HG03175 (cell line): Measurements from ENCODE around the gene TIGIT.
"Not testable (repeated sequence)": the region's sequence is repeated elsewhere in the genome, so short reads cannot be mapped to it uniquely, and the experiment has no call there.

Experiments used
- ATAC-seq: cut with Tn5 transposase; IDR thresholded peaks from one replicate; pipeline ENCODE4 v1.9.1; 2021; ENCODE audit warnings: mild to moderate bottlenecking, moderate library complexity; ENCODE audit not compliant: unreplicated experiment

TIGIT gene

GRCh38 chr3:114293838-114294535, at the start of gene TIGIT:
Gene TIGIT, plus strand, starts transcription at chr3:114294028. Its CDS starts 34 bp downstream, at chr3:114294062.
- no peak for ATAC-seq

GRCh38 chr3:114252954-114253353, 40.9 kb upstream of the TIGIT start:
- no peak for ATAC-seq

- ATAC-seq: no peak
These were observed 40.3 kb upstream of the TIGIT start for GRCh38 chr3:114253505-114253904.

GRCh38 chr3:114259566-114259965, 34.3 kb upstream of the TIGIT start:
- no peak for ATAC-seq

DNA sequence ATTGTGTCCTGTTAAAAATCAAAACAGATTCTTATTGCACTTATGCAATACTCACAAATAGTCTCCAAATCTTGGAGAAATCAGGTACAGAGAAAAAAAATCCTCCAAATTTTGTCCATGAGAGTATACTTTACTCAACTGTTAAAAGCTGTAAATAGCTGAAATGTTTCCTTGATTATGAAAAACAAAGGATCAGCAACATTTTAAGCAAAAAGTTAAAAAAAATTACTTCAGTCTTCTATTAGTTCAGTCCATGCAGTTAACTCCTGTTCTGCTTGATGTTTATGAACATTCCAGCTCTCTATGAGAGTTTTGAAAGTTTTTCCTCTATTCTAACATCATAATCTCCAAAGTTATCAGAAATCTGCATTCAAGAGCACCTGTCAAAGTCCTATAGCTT, 33.7 kb upstream of the TIGIT start:
- ATAC-seq: no peak

DNA sequence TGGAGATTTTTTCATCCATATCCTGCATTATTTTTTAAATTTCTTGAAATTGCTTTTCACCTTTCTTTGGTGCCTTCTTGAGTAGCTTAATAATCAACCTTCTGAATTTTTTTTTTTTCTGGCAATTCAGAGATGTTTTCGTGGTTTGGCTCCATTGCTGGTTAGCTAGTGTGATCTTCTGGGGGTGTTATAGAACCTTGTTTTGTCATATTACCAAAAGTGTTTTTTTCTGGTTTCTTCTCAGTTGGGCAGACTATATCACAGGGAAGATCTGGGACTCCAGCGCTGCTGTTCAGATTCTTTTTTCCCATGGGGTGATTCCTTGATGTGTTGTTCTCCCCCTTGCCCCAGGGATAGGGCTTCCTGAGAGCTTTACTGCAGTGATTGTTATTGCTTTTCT, 23.8 kb upstream of the TIGIT start:
- no peak for ATAC-seq

GRCh38 chr3:114272271-114272670, 21.6 kb upstream of the TIGIT start:
- no peak for ATAC-seq

GRCh38 chr3:114274929-114275328, 18.9 kb upstream of the TIGIT start:
- ATAC-seq: no peak

DNA sequence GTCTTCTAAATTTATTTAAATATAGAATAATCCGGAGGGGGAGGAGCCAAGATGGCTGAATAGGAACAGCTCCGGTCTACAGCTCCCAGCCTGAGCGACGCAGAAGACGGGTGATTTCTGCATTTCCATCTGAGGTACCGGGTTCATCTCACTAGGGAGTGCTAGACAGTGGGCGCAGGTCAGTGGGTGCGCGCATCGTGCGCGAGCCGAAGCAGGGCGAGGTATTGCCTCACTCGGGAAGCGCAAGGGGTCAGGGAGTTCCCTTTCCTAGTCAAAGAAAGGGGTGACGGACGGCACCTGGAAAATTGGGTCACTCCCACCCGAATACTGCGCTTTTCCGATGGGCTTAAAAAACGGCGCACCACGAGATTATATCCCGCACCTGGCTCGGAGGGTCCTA, 17.0 kb upstream of the TIGIT start:
- not testable (repeated sequence) for ATAC-seq

DNA sequence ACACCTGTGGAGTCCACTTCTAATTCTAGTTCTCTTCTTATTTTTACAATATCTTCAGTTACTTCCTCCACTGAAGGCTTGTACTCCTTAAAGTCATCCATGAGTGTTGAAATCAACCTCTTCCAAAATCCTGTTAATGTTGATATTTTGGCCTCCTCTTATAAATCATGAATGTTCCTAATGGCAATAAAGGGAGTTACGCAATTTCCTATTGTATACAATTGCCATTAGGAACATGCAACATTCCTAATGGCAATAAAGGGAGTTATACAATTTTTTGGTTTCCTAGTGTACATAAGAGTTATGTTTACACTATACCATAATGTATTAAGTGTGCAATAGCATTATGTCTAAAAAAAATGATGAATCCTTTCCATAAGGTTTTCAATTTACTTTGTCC, 9.2 kb upstream of the TIGIT start:
- no peak for ATAC-seq

DNA sequence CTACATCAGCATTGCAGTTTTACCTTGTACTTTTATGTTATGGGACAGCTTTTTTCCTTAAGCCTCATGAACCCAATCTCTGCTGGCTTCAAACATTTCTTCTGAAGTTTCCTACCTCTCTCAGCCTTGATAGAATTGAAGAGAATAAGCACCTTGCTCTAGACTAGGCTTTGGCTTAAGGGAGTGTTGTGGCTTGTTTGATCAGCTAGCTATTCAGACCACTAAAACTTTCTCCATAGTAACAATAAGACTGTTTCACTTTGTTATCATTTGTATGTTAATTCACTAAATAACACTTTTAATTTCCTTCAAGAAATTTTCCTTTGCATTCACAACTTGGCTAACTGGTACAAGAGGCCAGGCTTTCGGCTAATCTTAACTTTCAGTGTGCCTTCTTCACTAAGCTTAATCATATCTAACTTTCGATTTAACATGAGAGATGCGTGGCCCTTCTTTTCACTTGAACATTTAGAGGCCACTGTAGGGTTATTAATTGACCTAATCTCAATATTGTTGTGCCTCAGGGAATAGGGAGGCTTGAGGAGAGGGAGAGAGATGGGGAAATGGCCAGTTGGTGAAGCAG, 8.1 kb upstream of the TIGIT start:
- ATAC-seq: peak; percentile 56

DNA sequence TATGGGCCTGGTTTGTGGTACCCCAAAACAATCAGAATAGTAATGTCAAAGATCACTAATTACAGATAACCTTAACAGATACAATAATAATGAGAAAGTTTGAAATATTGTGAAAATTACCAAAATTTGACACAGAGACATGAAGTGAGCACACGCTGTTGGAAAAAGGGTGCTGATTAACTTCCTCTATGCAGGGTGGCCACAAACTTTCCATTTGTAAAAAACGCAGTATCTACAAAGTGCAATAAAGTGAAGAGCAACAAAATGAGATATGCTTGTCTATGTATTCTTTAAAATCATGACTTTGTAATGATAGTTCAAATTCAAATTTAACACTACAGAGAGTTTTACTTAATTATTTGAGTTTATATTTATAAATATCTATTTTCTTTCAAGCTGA, 7.6 kb upstream of the TIGIT start:
- ATAC-seq: no peak

GRCh38 chr3:114290911-114291901, 2.6 kb upstream of the TIGIT start:
- peak; percentile 83 for ATAC-seq

DNA sequence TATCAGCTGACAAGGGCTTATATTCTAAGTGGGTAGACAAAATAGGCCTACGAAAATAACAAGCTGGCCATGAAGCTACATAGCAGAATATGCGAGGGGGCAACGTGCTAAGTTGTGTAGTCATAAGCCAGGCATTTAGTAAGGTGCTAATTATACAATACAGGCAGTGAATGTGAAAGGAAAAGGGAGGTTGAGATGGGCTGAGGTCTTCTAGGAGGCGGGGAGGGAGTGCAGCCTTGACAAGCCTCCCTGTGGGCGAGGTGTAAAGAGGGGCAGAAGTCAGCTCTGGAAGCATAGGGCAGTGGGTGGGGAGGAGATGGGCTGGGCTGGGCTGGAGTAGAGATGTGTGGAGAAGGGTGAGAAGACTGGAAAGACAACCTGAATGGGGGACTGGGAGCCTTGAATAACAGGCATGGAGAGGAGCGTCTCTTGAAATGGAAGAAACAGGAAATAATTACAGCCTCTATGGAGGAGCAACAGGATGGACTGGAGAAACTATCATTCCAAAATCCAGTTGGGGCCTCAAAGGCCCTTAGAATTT, 1.2 kb downstream of the TIGIT start:
- no peak for ATAC-seq

DNA sequence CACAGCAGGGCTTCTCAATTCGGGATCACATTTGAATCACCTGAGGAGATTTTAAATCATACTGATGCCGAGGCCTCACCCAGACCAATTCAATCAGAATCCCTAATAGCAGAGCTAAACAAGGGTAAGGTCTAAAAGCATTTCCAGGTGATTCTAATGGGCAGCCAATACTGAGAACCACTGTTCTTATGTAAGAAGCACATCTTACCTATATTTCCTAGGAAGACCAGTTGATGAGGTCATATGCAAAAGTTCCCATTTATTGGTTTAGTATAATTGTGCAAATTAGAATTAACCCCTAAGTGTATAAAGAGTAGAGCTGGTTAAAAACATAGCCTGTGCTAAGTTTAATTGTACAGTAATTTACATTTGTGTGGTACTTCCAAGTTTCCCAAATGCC, 2.1 kb downstream of the TIGIT start:
- ATAC-seq: no peak

- ATAC-seq: no peak
These were observed 5.6 kb downstream of the TIGIT start for GRCh38 chr3:114299421-114299820.

DNA sequence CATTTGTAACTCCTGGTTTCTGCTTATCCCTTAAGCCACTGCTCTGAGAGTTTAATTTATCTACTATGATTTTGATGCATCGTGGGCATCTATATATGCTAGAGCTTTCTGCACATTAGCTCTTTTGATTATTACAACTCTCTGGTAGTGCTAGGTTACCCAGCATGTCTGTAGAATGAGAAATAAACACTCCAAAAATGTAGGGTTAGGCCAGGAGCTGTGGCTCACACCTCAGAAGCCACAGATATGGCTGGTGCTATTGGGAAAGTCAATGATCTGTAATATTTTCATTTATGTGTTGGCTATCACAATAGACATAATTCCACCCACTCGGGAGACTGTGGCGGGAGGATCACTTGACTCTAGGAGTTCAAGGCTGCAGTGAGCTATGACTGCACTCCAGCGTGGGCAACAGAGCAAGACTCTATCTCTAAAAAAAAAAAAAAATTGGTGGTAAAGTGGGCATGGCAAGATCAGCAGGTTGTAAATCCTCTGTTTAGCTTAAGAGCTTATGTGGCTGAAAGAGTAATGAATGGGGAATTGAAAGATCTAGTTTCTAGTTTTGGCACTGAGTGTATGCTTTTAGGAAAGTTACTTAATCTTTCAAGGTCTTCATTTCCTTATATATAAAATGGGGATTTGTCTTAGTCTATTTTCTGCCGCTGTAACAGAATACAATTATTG, 6.3 kb downstream of the TIGIT start:
- ATAC-seq: no peak

DNA sequence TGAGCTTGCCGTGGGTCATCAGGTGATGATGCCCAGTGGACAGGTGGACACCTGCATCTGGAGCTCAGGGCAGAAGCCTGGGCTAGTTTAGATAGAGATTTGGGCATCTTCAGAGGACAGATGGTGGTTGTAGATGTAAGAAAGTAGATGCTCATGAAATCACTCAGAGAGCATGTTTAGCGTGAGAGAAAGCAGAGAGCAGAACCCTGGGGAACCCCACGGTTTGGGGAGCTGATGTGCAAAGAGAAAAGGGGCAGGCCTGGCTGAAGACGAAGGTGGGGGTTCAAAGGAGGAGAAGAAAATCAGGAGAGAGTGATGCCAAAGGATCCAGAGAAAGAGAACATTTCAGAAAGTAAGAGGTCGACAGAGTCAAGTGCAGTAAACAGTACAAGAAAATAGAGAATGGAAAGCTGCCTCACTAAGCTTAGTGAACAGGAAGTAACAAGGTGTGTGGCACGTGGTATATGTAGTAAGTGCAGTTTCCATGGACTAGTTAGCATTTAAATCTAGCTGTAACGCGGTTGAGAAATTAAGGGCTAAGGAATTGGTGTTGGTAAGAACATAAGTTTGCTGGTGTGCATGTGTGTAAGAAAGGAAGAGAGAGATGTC, 13.5 kb downstream of the TIGIT start:
- peak; percentile 62 for ATAC-seq

DNA sequence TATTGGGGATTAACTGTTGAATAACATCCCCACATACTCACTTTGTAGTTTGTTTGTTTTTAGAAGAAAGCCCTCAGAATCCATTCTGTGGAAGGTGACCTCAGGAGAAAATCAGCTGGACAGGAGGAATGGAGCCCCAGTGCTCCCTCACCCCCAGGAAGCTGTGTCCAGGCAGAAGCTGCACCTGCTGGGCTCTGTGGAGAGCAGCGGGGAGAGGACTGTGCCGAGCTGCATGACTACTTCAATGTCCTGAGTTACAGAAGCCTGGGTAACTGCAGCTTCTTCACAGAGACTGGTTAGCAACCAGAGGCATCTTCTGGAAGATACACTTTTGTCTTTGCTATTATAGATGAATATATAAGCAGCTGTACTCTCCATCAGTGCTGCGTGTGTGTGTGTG, 14.0 kb downstream of the TIGIT start:
- no peak for ATAC-seq

GRCh38 chr3:114308377-114308776, 14.5 kb downstream of the TIGIT start:
- ATAC-seq: peak; percentile 15
